RKO (cell line): ENCODE measurements around the gene FRK.

ENCODE experiments used
- DNase-seq: peaks from one replicate; pipeline ENCODE4 v3.0.0-alpha.2; 2016; ENCODE audit warnings: low spot score

The FRK gene

DNA sequence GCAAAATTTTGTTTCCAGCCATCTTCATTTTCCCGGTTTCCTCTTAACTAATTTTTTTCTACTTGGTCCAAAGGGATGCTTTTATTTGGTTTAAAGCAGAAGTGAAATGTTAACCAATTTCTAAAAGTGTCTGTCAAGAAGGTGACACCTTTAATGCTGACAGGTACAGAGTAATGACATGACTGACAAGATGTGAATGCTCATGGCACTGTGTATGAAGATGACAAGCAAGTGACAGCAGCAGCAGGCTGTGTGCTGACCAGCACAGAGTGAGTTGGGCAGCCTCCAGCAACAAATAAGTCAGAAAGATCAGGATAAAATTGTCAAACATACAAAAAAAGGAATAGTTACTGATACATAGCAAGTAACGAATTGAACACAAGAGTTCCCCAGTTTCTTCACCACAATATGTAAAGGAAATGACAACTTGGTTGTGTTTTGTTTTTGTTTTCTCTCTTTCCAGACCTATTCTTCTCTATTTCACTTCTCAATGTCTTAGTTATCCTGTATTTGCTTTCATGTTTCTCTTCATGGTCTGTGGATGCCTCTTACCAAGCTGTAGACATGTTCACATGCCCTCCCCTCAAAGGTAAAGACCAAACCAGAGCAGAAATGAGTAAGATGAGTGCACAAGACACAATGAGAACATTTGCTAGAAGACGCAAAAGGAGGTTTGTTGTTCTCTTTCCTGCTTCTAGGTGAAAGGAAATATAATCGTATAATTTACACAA lies 174.9 kb downstream of the FRK start:
- DNase-seq: no peak

DNA sequence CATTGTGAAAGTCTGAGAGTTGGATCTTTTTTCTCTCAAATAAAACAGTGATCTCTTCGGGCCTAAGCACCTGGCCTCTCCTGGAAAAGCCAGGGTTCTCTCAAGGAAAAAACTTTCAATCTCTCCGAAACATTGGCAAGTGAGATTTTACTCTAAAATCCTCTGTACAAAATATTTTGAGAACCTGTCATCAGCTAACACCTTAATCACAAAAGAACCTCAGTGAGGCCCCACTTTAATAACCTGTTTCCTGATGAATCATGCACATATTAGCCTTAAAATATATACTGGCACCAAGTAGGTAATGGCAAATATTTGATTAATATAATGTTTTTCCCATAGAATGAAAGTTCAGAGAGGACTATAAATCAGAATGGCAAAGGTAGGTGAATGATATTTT lies 177.9 kb downstream of the FRK start:
- DNase-seq: no peak

DNA sequence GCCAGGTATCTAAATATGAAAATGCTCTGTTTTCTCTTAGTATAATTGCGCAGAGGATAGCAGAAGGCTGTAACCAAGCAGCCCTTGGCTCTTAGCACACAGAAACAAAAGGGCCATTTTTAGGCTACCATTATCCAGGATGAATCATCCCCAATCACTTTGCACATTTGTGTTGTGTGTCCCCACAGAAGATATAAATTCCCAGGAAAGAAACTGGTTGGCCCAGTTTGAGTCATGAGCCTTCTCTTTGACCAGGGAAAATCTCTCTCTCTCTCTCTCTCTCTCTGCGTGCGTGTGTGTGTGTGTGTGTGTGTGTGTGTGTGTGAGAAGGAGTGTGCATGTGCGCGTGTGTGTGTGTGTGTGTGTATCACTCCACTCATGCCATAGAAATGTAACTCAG lies 178.5 kb downstream of the FRK start:
- DNase-seq: no peak
